ENCODE results near the gene EEFSEC. TPM values are rescaled to one million over a fixed set of nuclear protein-coding genes. Genes with fewer than 3 reads are reported as not detected.

The EEFSEC gene
- total RNA-seq, 1 experiment from 2014 or later, result 9.5 TPM

DNA sequence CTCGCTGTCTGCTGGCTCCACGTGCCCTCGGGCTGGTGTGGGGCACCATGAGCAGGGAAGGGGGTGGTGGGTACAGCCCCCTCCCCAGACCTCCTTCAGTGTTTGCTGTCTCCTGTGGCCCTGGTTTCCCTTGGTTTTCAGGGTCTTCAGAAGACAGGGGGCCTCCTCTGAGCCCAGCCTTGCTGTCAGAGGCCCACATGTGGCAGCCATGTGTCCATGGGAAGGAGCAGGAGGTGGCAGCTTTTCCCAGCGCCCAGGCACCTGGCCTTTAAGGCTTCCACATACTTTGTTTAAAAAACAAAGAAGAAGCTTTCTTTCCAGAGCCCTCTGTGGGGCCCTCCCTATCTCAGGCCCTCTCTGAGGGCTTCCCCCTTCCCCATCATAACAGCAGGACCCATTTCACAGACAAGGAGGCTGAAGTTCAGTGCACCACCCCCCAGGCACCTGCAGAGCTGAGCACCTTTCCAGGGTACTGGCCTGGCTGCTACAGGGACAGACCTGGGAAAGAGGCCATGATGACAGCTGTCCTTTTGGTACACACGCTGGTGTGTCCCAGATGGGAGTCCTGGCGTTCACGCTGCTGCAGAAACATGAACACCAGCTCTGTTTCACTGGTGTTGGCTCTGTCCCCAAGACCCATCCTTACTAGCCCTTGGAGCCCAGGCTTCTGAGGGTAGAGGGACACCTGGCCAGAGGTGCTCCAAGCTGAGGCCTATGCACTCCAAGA lies 239.7 kb downstream of the EEFSEC start:
- no peak overlapping the region for H4K8ac ChIP-seq (replicated peaks; ENCODE audit: insufficient read length, low read depth, low read length)
- Mint-ChIP-seq H3K4me1 (peaks cover 9 to 13% of the 10 kb centered on the region in 2 experiments), H3K4me3 (no peak overlapping the region), H3K36me3 (ENCODE audit: insufficient read depth in 1 of 3, low read depth in 3 of 3) (no peaks in the 10 kb centered on the region; a peak in 1 of 7 replicates), H3K27ac (peak overlapping the region in 1 of 3 experiments; percentile 52; a peak in 3 of 7 replicates), H3K27me3 (ENCODE audit: low read depth) (no peaks in the 10 kb centered on the region), H3K9me3 (no peaks in the 10 kb centered on the region)
- no peak overlapping the region for H2BK5ac ChIP-seq (ENCODE audit: insufficient read length, low read length)
- no peak overlapping the region for H3K23ac ChIP-seq (ENCODE audit: insufficient read length, low read depth, low read length)
- H4K91ac ChIP-seq (ENCODE audit: insufficient read length, low read depth, low read length), result no peak overlapping the region
- peaks cover 3% of the 10 kb centered on the region for H4K20me1 ChIP-seq (ENCODE audit: control insufficient read depth, insufficient read depth, insufficient read length)
- no CpG with 5 or more reads among the region's 7 CpGs for WGBS (ENCODE audit: extremely low coverage, insufficient read length, low lambda C conversion rate)
- no peak for DNase-seq
- H3K27ac ChIP-seq (ENCODE audit: insufficient read length, low read depth, low read length), result no peak overlapping the region
- H3K79me2 ChIP-seq (ENCODE audit: insufficient read depth, low read length), result no peaks in the 10 kb centered on the region
- H4K5ac ChIP-seq (ENCODE audit: insufficient read length, low read depth, low read length), result no peak overlapping the region
- no peak overlapping the region for H3K9ac ChIP-seq (ENCODE audit: extremely low read depth, insufficient read length, low read length)
- TF ChIP-seq CTCF (conservative IDR thresholded peaks at IDR 0.05), result no peak
- no peak overlapping the region for H3T11ph ChIP-seq (ENCODE audit: low read length)
- H2BK120ac ChIP-seq (ENCODE audit: low read depth, low read length, poor library complexity, severe bottlenecking), result no peak overlapping the region
- H3K27me3 ChIP-seq (ENCODE audit: insufficient read depth, low read length), result no peaks in the 10 kb centered on the region
- no peak overlapping the region for H3K4me2 ChIP-seq (ENCODE audit: insufficient read depth, insufficient read length, low read length)
- H3K23me2 ChIP-seq (ENCODE audit: insufficient read length, low read depth, low read length, poor library complexity, severe bottlenecking), result no peaks in the 10 kb centered on the region
- no peak overlapping the region for H3K4ac ChIP-seq (ENCODE audit: low read depth, low read length)
- no peak overlapping the region for H2AK5ac ChIP-seq (ENCODE audit: insufficient read length, low read length)
- H3K14ac ChIP-seq (ENCODE audit: insufficient read depth, low read length), result peak overlapping the region; percentile 40; the same call in 1 of the 2 replicates
- no peak overlapping the region for H3K18ac ChIP-seq (ENCODE audit: insufficient read length, low read depth, low read length)
- H2AFZ ChIP-seq (ENCODE audit: low read length), result no peak overlapping the region
- H3K4me1 ChIP-seq (ENCODE audit: insufficient read depth, low read length), result no peaks in the 10 kb centered on the region
- no peak overlapping the region for H2BK12ac ChIP-seq (ENCODE audit: insufficient read length, low read depth, low read length)
- no peaks in the 10 kb centered on the region for H3K9me3 ChIP-seq (ENCODE audit: control insufficient read depth, low read depth, low read length)
- H2BK20ac ChIP-seq (ENCODE audit: low read depth, low read length, poor library complexity, severe bottlenecking), result no peak overlapping the region
- H2BK15ac ChIP-seq (ENCODE audit: low read depth, low read length), result no peak overlapping the region
- H3K79me1 ChIP-seq (ENCODE audit: insufficient read depth, low read depth, low read length, poor library complexity, severe bottlenecking), result no peaks in the 10 kb centered on the region
- no peak overlapping the region for H3K56ac ChIP-seq (ENCODE audit: insufficient read length, low read depth, low read length)
